ENCODE measurements around the gene ATG13.

- TF ChIP-seq CTCF (IDR thresholded peaks at IDR 0.05; ENCODE audit: low read depth, low read length) (no peak), EZH2phosphoT487 (IDR thresholded peaks at IDR 0.05; ENCODE audit: low read depth) (no peak)
Measured at GRCh38 chr11:46680815-46681214, 63.5 kb downstream of the ATG13 start.

All from OCI-LY3 (cell line).